Brain pericyte (primary cell): ENCODE results near the gene KCNB1.

Experiments used
- DNase-seq: peaks from one replicate; pipeline ENCODE4 v3.0.0-alpha.2; 2012; ENCODE audit warnings: low read depth, low spot score

KCNB1 gene

GRCh38 chr20:49482621-49483017, at the start of gene KCNB1:
Gene KCNB1 (minus strand): TSS chr20:49482668. CDS start chr20:49482480, 188 bp downstream.
- DNase-seq: no peak

- no peak for DNase-seq
These were observed 47.0 kb upstream of the KCNB1 start for GRCh38 chr20:49529470-49529869.

- DNase-seq: no peak
These were observed 44.1 kb upstream of the KCNB1 start for GRCh38 chr20:49526568-49526967.

- DNase-seq: no peak
These were observed 43.6 kb upstream of the KCNB1 start for GRCh38 chr20:49526056-49526455.

GRCh38 chr20:49523767-49524360, 41.4 kb upstream of the KCNB1 start:
- no peak for DNase-seq

GRCh38 chr20:49521356-49521755, 38.9 kb upstream of the KCNB1 start:
- DNase-seq: no peak

- DNase-seq: no peak
These were observed 37.4 kb upstream of the KCNB1 start for GRCh38 chr20:49519777-49520359.

- no peak for DNase-seq
These were observed 36.8 kb upstream of the KCNB1 start for GRCh38 chr20:49519212-49519712.

- no peak for DNase-seq
These were observed 36.1 kb upstream of the KCNB1 start for GRCh38 chr20:49518576-49518975.

GRCh38 chr20:49517805-49518100, 35.3 kb upstream of the KCNB1 start:
- DNase-seq: no peak

GRCh38 chr20:49516916-49517804, 34.7 kb upstream of the KCNB1 start:
- no peak for DNase-seq

GRCh38 chr20:49515586-49515985, 33.1 kb upstream of the KCNB1 start:
- DNase-seq: no peak

GRCh38 chr20:49513517-49513916, 31.0 kb upstream of the KCNB1 start:
- no peak for DNase-seq

- DNase-seq: no peak
These were observed 30.5 kb upstream of the KCNB1 start for GRCh38 chr20:49513009-49513408.

GRCh38 chr20:49511788-49512525, 29.5 kb upstream of the KCNB1 start:
- DNase-seq: no peak

GRCh38 chr20:49510562-49511122, 28.2 kb upstream of the KCNB1 start:
- DNase-seq: no peak

GRCh38 chr20:49508435-49509199, 26.1 kb upstream of the KCNB1 start:
- DNase-seq: no peak

GRCh38 chr20:49507741-49508434, 25.4 kb upstream of the KCNB1 start:
- DNase-seq: no peak

- DNase-seq: no peak
These were observed 23.1 kb upstream of the KCNB1 start for GRCh38 chr20:49505518-49505917.

GRCh38 chr20:49503176-49503575, 20.7 kb upstream of the KCNB1 start:
- DNase-seq: no peak
